Activated CD8-positive, alpha-beta T cell treated with anti-CD3 and anti-CD28 coated beads for 36 hours (primary cell): Measurements from ENCODE around the gene PDZD2. TPM values are rescaled to one million over a fixed set of nuclear protein-coding genes. Genes with fewer than 3 reads are reported as not detected.

Source experiments
- ATAC-seq: fragments of 200-7000 bp; cut with Tn5 transposase; one replicate; pipeline ENCODE4 v1.10.0; 2021; ENCODE audit warnings: mild to moderate bottlenecking, moderate library complexity
- CTCF ChIA-PET: fragments of 350-600 bp; sonication (Branson Sonifier 250); formaldehyde crosslinking; loops from one replicate; lab custom pipeline; 2021; ENCODE audit warnings: antibody characterized with exemption; lab: Charles Lee
- POLR2A ChIA-PET: fragments of 350-600 bp; sonication (Branson Sonifier 250); formaldehyde crosslinking; loops from one replicate; lab custom pipeline; 2021; ENCODE audit warnings: antibody characterized with exemption; lab: Charles Lee
- DNase-seq: peaks from one replicate; pipeline ENCODE4 v3.0.0-alpha.2; 2020
- H3K27ac Mint-ChIP-seq: one replicate; pipeline ENCODE4 v1.8.0; 2021; ENCODE audit warnings: mild to moderate bottlenecking, mixed read lengths
- H3K27me3 Mint-ChIP-seq: one replicate; pipeline ENCODE4 v1.8.0; 2021; ENCODE audit warnings: mixed read lengths
- H3K36me3 Mint-ChIP-seq: one replicate; pipeline ENCODE4 v1.8.0; 2021; ENCODE audit warnings: low read depth, mixed read lengths
- H3K4me1 Mint-ChIP-seq: one replicate; pipeline ENCODE4 v1.8.0; 2021; ENCODE audit warnings: low read depth, mixed read lengths
- H3K4me3 Mint-ChIP-seq: one replicate; pipeline ENCODE4 v1.8.0; 2021; ENCODE audit warnings: mild to moderate bottlenecking, moderate library complexity, mixed read lengths
- H3K9me3 Mint-ChIP-seq: one replicate; pipeline ENCODE4 v1.8.0; 2021; ENCODE audit warnings: mixed read lengths
- intact Hi-C: fragments of 100-400 bp; cut with micrococcal nuclease; formaldehyde crosslinking; loops from one replicate; pipeline ENCODE4 v1.10.0; 2022
- total RNA-seq, 2 experiments: library from RNA; stranded (reverse); gene quantifications; one replicate each; pipeline ENCODE4 v1.2.3, GENCODE V29; 2021
- TF ChIP-seq, protein P1 (sequence below): fragments of 200-600 bp; IDR thresholded peaks from one replicate; pipeline ENCODE4 v1.8.0; 2022; ENCODE audit warnings: antibody characterized with exemption, mild to moderate bottlenecking

Gene PDZD2
- total RNA-seq, 2 experiments from 2014 or later, result not detected

DNA sequence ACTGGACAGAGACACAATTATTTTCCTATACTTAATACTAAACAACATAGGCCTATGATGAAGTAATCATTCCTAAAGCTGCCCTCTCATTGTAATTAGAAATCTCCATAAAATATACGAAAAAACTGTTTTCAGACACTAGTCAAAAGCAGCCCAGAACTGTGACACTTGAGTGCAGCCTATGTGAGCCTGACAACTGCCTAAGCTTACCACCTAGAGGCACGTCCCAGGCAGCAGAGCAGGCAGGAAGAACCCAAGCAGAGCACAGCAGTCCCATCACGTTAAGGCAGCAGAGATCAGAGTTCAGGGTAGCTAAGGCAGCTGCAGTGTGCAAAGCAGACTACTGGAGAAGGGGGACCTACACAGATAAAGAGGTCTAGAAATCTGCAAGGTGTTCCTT, 488.8 kb downstream of the PDZD2 start:
- no peaks in the 10 kb centered on the region for H3K9me3 Mint-ChIP-seq
- ChIA-PET POLR2A (no interaction called here), CTCF (interaction anchor here (0.8 to 1.7 kb wide), 3 partner anchors 12 to 156 kb away, joined by 3 to 4 read pairs (median 4); no protein-coding TSS in a partner anchor)
- ATAC-seq (no peak), DNase-seq (no peak)
- peaks cover 52% of the 10 kb centered on the region for H3K36me3 Mint-ChIP-seq
- H3K4me3 Mint-ChIP-seq, result no peak overlapping the region
- intact Hi-C loops, result no loop called here
- H3K4me1 Mint-ChIP-seq, result peaks cover 65% of the 10 kb centered on the region
- no peaks in the 10 kb centered on the region for H3K27me3 Mint-ChIP-seq
- TF ChIP-seq, protein P1, sequence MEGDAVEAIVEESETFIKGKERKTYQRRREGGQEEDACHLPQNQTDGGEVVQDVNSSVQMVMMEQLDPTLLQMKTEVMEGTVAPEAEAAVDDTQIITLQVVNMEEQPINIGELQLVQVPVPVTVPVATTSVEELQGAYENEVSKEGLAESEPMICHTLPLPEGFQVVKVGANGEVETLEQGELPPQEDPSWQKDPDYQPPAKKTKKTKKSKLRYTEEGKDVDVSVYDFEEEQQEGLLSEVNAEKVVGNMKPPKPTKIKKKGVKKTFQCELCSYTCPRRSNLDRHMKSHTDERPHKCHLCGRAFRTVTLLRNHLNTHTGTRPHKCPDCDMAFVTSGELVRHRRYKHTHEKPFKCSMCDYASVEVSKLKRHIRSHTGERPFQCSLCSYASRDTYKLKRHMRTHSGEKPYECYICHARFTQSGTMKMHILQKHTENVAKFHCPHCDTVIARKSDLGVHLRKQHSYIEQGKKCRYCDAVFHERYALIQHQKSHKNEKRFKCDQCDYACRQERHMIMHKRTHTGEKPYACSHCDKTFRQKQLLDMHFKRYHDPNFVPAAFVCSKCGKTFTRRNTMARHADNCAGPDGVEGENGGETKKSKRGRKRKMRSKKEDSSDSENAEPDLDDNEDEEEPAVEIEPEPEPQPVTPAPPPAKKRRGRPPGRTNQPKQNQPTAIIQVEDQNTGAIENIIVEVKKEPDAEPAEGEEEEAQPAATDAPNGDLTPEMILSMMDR, result no peak
- H3K27ac Mint-ChIP-seq, result peak overlapping the region; percentile 75

DNA sequence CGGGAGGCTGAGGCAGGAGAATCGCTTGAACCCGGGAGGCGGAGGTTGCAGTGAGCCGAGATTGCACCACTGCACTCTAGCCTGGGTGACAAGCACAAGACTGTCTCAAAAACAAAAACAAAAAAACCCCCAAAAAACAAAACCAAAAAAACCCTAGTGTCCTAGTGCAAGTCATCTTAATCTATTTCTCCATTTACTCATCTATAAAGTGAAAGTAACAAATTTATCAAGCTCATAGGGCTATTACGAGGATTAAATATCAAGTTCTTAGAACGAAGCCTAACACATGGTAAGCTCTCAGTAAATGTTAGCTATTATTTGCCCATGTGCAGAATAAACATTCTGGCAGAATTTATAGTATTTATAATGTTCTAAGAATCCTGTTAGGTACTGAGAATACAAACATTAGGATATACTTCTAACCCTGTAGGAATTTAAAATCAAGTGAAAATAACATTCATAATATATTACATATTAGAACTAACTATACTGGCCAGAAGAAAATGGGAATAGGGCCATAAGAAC, 490.2 kb downstream of the PDZD2 start:
- intact Hi-C loops, result no loop called here

GRCh38 chr5:32130865-32131264, 491.9 kb downstream of the PDZD2 start:
- no peaks in the 10 kb centered on the region for H3K27me3 Mint-ChIP-seq

More for the DNA sequence above, 490.2 kb downstream of the PDZD2 start:
- peak; percentile 73 for ATAC-seq
- ChIA-PET POLR2A (no interaction called here), CTCF (no interaction called here)
- H3K27me3 Mint-ChIP-seq, result no peaks in the 10 kb centered on the region
- H3K27ac Mint-ChIP-seq, result peak overlapping the region; percentile 75
- no peak for DNase-seq
- no peaks in the 10 kb centered on the region for H3K9me3 Mint-ChIP-seq
- H3K36me3 Mint-ChIP-seq, result peaks cover 59% of the 10 kb centered on the region
- H3K4me3 Mint-ChIP-seq, result no peak overlapping the region
- H3K4me1 Mint-ChIP-seq, result peaks cover 60% of the 10 kb centered on the region
- TF ChIP-seq, protein P1, result no peak

GRCh38 chr5:32131604-32132003, 492.7 kb downstream of the PDZD2 start:
- no peak overlapping the region for H3K27ac Mint-ChIP-seq
- peaks cover 45% of the 10 kb centered on the region for H3K4me1 Mint-ChIP-seq
- POLR2A ChIA-PET, result no interaction called here
- DNase-seq (no peak), ATAC-seq (no peak)
- no peaks in the 10 kb centered on the region for H3K27me3 Mint-ChIP-seq
- H3K9me3 Mint-ChIP-seq, result no peaks in the 10 kb centered on the region
- TF ChIP-seq, protein P1, result no peak
- intact Hi-C loops, result no loop called here
- no peak overlapping the region for H3K4me3 Mint-ChIP-seq
- CTCF ChIA-PET, result interaction anchor here (0.7 to 1.2 kb wide), 2 partner anchors 12 to 16 kb away, joined by 3 read pairs; no protein-coding TSS in a partner anchor
- peaks cover 52% of the 10 kb centered on the region for H3K36me3 Mint-ChIP-seq

More at GRCh38 chr5:32130865-32131264, 491.9 kb downstream of the PDZD2 start:
- POLR2A ChIA-PET, result no interaction called here
- H3K4me3 Mint-ChIP-seq, result no peak overlapping the region
- intact Hi-C loops, result no loop called here
- ATAC-seq (no peak), DNase-seq (no peak)
- H3K4me1 Mint-ChIP-seq, result peaks cover 51% of the 10 kb centered on the region
- peak overlapping the region; percentile 36 for H3K27ac Mint-ChIP-seq
- TF ChIP-seq, protein P1, result no peak
- no peaks in the 10 kb centered on the region for H3K9me3 Mint-ChIP-seq
- H3K36me3 Mint-ChIP-seq, result peaks cover 59% of the 10 kb centered on the region
- CTCF ChIA-PET, result interaction anchor here (1.2 kb wide), 2 partner anchors 15 to 54 kb away, joined by 3 read pairs; no protein-coding TSS in a partner anchor

DNA sequence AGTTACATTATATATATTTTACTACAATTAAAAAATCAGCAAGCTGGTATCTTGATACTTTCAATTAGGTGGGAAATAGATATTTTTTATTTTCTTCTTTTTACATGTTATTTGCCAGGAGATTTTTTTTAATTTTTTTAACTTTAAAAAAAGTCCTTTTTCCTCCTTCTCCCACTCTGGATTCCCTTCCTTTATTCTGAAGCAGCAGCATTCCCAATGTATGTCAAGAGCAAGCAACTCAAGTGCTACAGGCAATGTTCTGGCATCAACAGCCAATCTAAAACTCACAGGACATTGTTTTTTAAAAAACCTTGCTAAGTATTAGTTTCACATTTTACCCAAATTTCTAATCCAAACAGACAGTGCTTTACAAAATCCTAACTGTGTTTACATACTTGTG, 493.8 kb downstream of the PDZD2 start:
- DNase-seq (no peak), ATAC-seq (no peak)
- Mint-ChIP-seq H3K4me1 (peaks cover 42% of the 10 kb centered on the region), H3K4me3 (no peak overlapping the region), H3K27me3 (no peaks in the 10 kb centered on the region), H3K27ac (peak overlapping the region; percentile 10), H3K9me3 (no peaks in the 10 kb centered on the region), H3K36me3 (peaks cover 45% of the 10 kb centered on the region)
- intact Hi-C loops, result no loop called here
- ChIA-PET CTCF (interaction anchor here (1.0 kb wide), 1 partner anchor 13 kb away, joined by 3 read pairs; no protein-coding TSS in a partner anchor), POLR2A (no interaction called here)
- TF ChIP-seq, protein P1, result no peak
